ENCODE results near the gene VWDE. TPM values are rescaled to one million over a fixed set of nuclear protein-coding genes. Genes with fewer than 3 reads are reported as not detected.

The VWDE gene
- total RNA-seq, 1 experiment from 2014 or later = 0.70 TPM

DNA sequence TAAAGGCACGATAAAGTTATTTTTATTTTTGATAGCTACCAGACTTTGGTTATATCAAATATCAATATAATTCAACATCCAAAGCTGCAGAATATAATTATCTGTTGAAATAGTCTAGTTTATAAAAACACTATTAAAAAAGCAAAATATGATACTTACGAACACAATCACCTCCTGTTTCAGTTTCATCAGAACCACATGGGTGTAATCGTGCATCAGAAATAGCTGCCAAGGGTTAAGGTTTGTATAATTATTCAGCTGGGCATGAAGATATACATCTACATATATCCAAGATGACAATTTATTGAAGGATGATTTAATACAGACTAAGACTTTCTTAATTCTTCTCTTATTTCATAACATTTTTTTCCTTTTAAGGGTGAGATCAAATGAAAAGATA, 20.3 kb downstream of the VWDE start:
- intact Hi-C loops (cut with micrococcal nuclease; ENCODE audit: unreplicated experiment) = no loop called here
- no peaks in the 10 kb centered on the region for H3K36me3 ChIP-seq (ENCODE audit: control insufficient read depth, insufficient read depth, low read length)

DNA sequence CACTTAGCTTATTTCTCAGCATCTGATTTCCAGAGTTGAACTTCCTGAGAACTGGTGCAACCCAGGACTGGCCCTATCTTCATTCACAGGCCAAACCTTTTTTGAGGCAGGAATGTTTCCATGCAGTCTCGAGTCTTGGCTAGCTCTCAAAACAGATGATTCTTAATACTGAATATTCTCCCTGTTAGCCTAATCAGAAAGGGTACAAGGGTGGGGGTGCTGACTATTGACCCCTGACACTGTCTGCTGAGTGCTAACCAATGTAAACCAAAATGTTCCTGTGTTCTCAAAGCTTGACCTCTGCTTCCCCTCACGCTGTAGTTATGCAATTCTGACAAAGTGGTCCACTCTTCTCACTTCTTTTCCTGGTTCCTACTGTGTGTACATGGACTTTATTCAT, 25.3 kb downstream of the VWDE start:
- H3K4me1 ChIP-seq = no peaks in the 10 kb centered on the region
- ChIA-PET CTCF (no interaction called here), POLR2A (no interaction called here)
- intact Hi-C loops (cut with micrococcal nuclease; ENCODE audit: unreplicated experiment) = no loop called here
- no TSS peak for BruUV-seq (replicated peaks)
- no peak for DNase-seq
- H3K4me3 ChIP-seq (ENCODE audit: low read depth, low read length) = no peak overlapping the region
- Mint-ChIP-seq H3K4me1 (ENCODE audit: low read depth, unreplicated experiment) (no peaks in the 10 kb centered on the region), H3K27ac (ENCODE audit: unreplicated experiment) (no peak overlapping the region), H3K9me3 (ENCODE audit: unreplicated experiment) (no peaks in the 10 kb centered on the region), H3K36me3 (ENCODE audit: insufficient read depth, unreplicated experiment) (no peaks in the 10 kb centered on the region), H3K4me3 (ENCODE audit: unreplicated experiment) (no peak overlapping the region), H3K27me3 (ENCODE audit: insufficient read depth, unreplicated experiment) (peaks cover 4% of the 10 kb centered on the region)
- no peaks in the 10 kb centered on the region for H3K27me3 ChIP-seq (replicated peaks; ENCODE audit: control insufficient read depth, insufficient read depth, low read length)
- TF ChIP-seq, protein P1, sequence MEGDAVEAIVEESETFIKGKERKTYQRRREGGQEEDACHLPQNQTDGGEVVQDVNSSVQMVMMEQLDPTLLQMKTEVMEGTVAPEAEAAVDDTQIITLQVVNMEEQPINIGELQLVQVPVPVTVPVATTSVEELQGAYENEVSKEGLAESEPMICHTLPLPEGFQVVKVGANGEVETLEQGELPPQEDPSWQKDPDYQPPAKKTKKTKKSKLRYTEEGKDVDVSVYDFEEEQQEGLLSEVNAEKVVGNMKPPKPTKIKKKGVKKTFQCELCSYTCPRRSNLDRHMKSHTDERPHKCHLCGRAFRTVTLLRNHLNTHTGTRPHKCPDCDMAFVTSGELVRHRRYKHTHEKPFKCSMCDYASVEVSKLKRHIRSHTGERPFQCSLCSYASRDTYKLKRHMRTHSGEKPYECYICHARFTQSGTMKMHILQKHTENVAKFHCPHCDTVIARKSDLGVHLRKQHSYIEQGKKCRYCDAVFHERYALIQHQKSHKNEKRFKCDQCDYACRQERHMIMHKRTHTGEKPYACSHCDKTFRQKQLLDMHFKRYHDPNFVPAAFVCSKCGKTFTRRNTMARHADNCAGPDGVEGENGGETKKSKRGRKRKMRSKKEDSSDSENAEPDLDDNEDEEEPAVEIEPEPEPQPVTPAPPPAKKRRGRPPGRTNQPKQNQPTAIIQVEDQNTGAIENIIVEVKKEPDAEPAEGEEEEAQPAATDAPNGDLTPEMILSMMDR (IDR thresholded peaks at IDR 0.05; ENCODE audit: insufficient read depth in 1 of 2, low read depth in 1 of 2, low read length in 1 of 2, severe bottlenecking in 1 of 2, unreplicated experiment in 1 of 2) = no peak
- no peaks in the 10 kb centered on the region for H3K9me3 ChIP-seq
- H3K36me3 ChIP-seq (ENCODE audit: control insufficient read depth, insufficient read depth, low read length) = no peaks in the 10 kb centered on the region

More for the DNA sequence above, 20.3 kb downstream of the VWDE start:
- Mint-ChIP-seq H3K9me3 (ENCODE audit: unreplicated experiment) (no peaks in the 10 kb centered on the region), H3K27me3 (ENCODE audit: insufficient read depth, unreplicated experiment) (no peaks in the 10 kb centered on the region), H3K4me1 (ENCODE audit: low read depth, unreplicated experiment) (no peaks in the 10 kb centered on the region), H3K36me3 (ENCODE audit: insufficient read depth, unreplicated experiment) (no peaks in the 10 kb centered on the region), H3K27ac (ENCODE audit: unreplicated experiment) (no peak overlapping the region), H3K4me3 (ENCODE audit: unreplicated experiment) (no peak overlapping the region)
- TF ChIP-seq, protein P1 (IDR thresholded peaks at IDR 0.05; ENCODE audit: insufficient read depth in 1 of 2, low read depth in 1 of 2, low read length in 1 of 2, severe bottlenecking in 1 of 2, unreplicated experiment in 1 of 2) = no peak
- no peaks in the 10 kb centered on the region for H3K4me1 ChIP-seq
- DNase-seq = no peak
- BruUV-seq (replicated peaks) = no TSS peak
- no peaks in the 10 kb centered on the region for H3K9me3 ChIP-seq
- H3K27me3 ChIP-seq (replicated peaks; ENCODE audit: control insufficient read depth, insufficient read depth, low read length) = no peaks in the 10 kb centered on the region
- ChIA-PET CTCF (interaction anchor here (0.6 kb wide), 1 partner anchor 1027 kb away, joined by 4 read pairs; no protein-coding TSS in a partner anchor), POLR2A (no interaction called here)
- H3K4me3 ChIP-seq (ENCODE audit: low read depth, low read length) = no peak overlapping the region

DNA sequence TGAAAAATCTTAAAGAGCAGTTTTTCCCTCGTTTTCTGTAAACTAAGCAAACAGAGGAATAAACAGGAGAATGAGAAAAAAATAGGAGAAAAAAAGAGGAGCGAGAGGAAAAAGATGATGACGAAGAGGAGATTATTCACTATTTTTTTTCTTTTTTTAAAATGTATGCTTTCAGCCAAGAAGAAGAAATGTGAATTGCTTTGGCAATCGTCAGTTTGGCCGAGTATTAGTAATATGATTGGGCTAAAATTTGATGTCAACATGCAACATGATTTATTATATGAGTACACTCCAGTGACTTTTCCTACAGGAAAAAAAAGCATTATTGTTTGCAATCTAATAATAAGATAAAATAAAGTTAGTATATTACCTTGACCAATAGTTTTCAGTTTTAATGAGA, 26.3 kb downstream of the VWDE start:
- intact Hi-C loops (cut with micrococcal nuclease; ENCODE audit: unreplicated experiment) = no loop called here
- POLR2A ChIA-PET = no interaction called here
- BruUV-seq (replicated peaks) = no TSS peak

More for the DNA sequence above, 26.3 kb downstream of the VWDE start:
- Mint-ChIP-seq H3K9me3 (ENCODE audit: unreplicated experiment) (no peaks in the 10 kb centered on the region), H3K4me1 (ENCODE audit: low read depth, unreplicated experiment) (no peaks in the 10 kb centered on the region), H3K27ac (ENCODE audit: unreplicated experiment) (no peak overlapping the region), H3K27me3 (ENCODE audit: insufficient read depth, unreplicated experiment) (peaks cover 4% of the 10 kb centered on the region), H3K4me3 (ENCODE audit: unreplicated experiment) (no peak overlapping the region), H3K36me3 (ENCODE audit: insufficient read depth, unreplicated experiment) (no peaks in the 10 kb centered on the region)
- Histone ChIP-seq H3K36me3 (ENCODE audit: control insufficient read depth, insufficient read depth, low read length) (no peaks in the 10 kb centered on the region), H3K9me3 (no peaks in the 10 kb centered on the region), H3K27me3 (replicated peaks; ENCODE audit: control insufficient read depth, insufficient read depth, low read length) (no peaks in the 10 kb centered on the region), H3K4me3 (ENCODE audit: low read depth, low read length) (no peak overlapping the region), H3K4me1 (no peaks in the 10 kb centered on the region)
- no peak for DNase-seq
- TF ChIP-seq, protein P1 (IDR thresholded peaks at IDR 0.05; ENCODE audit: insufficient read depth in 1 of 2, low read depth in 1 of 2, low read length in 1 of 2, severe bottlenecking in 1 of 2, unreplicated experiment in 1 of 2) = no peak
- CTCF ChIA-PET = no interaction called here

Measured in Caco-2 (cell line).